Right renal pelvis (tissue), 4 donors: ENCODE measurements around the gene CLEC18B. TPM values are rescaled to one million over a fixed set of nuclear protein-coding genes. Genes with fewer than 3 reads are reported as not detected.
"Not testable (repeated sequence)": the region's sequence is repeated elsewhere in the genome, so short reads cannot be mapped to it uniquely, and the experiment has no call there.

Experiments
- DNase-seq, 4 donors: peaks; one replicate each; pipeline ENCODE4 v3.0.0-alpha.2; 2013; ENCODE audit warnings: low read depth in 4 of 4, low spot score in 3 of 4, missing footprints in 1 of 4
- polyA plus RNA-seq, 4 donors: library from polyadenylated mRNA; unstranded; fragments of 120-200 nt; gene quantifications; one replicate each; pipeline ENCODE4 v1.2.1, GENCODE V29; 2013; ENCODE audit not compliant: insufficient read length in 4 of 4

Gene CLEC18B
- polyA plus RNA-seq, 4 donors: 91.0 to 130 (median 124) TPM

- DNase-seq: no peak
Measured at GRCh38 chr16:74446866-74447265, 25.6 kb upstream of the CLEC18B start.

GRCh38 chr16:74443624-74444346 is 22.5 kb upstream of the CLEC18B start:
- not testable (repeated sequence) for DNase-seq

GRCh38 chr16:74439685-74440084 is 18.4 kb upstream of the CLEC18B start:
- DNase-seq: no peak

- no peak for DNase-seq
Measured at GRCh38 chr16:74438492-74438979, 17.3 kb upstream of the CLEC18B start.

- DNase-seq: no peak
Measured at GRCh38 chr16:74431516-74431915, 10.2 kb upstream of the CLEC18B start.

- DNase-seq: not testable (repeated sequence)
Measured at GRCh38 chr16:74430036-74430712, 8.9 kb upstream of the CLEC18B start.

GRCh38 chr16:74428493-74428892 is 7.2 kb upstream of the CLEC18B start:
- not testable (repeated sequence) for DNase-seq

- DNase-seq: not testable (repeated sequence)
Measured at GRCh38 chr16:74425751-74426150, 4.5 kb upstream of the CLEC18B start.

GRCh38 chr16:74423721-74424120 is 2.4 kb upstream of the CLEC18B start:
- not testable (repeated sequence) for DNase-seq

GRCh38 chr16:74422086-74422485 is 808 bp upstream of the CLEC18B start:
- DNase-seq: not testable (repeated sequence)

- not testable (repeated sequence) for DNase-seq
Measured at GRCh38 chr16:74421482-74421785, 156 bp upstream of the CLEC18B start.

GRCh38 chr16:74419811-74420210 is 1.5 kb downstream of the CLEC18B start:
- DNase-seq: not testable (repeated sequence)

- not testable (repeated sequence) for DNase-seq
Measured at GRCh38 chr16:74417897-74418296, 3.4 kb downstream of the CLEC18B start.

GRCh38 chr16:74413920-74414319 is 7.4 kb downstream of the CLEC18B start:
- DNase-seq: not testable (repeated sequence)

GRCh38 chr16:74413485-74413884 is 7.8 kb downstream of the CLEC18B start:
- DNase-seq: not testable (repeated sequence)

- DNase-seq: not testable (repeated sequence)
Measured at GRCh38 chr16:74412775-74413390, 8.4 kb downstream of the CLEC18B start.

- not testable (repeated sequence) for DNase-seq
Measured at GRCh38 chr16:74412138-74412774, 9.0 kb downstream of the CLEC18B start.

GRCh38 chr16:74410981-74411380 is 10.3 kb downstream of the CLEC18B start:
- not testable (repeated sequence) for DNase-seq

- DNase-seq: not testable (repeated sequence)
Measured at GRCh38 chr16:74410057-74410957, 11.0 kb downstream of the CLEC18B start.
